ENCODE measurements around the gene HS6ST1. TPM values are rescaled to one million over a fixed set of nuclear protein-coding genes. Genes with fewer than 3 reads are reported as not detected.

The HS6ST1 gene
- total RNA-seq, 1 donor from 2014 or later: 141 TPM

GRCh38 chr2:128289439-128289838 lies 29.2 kb downstream of the HS6ST1 start:
- H3K4me3 Mint-ChIP-seq: no peak overlapping the region
- no peak for DNase-seq (ENCODE audit: low spot score in 2 of 2, unreplicated experiment in 2 of 2)
- TF ChIP-seq, protein P1, sequence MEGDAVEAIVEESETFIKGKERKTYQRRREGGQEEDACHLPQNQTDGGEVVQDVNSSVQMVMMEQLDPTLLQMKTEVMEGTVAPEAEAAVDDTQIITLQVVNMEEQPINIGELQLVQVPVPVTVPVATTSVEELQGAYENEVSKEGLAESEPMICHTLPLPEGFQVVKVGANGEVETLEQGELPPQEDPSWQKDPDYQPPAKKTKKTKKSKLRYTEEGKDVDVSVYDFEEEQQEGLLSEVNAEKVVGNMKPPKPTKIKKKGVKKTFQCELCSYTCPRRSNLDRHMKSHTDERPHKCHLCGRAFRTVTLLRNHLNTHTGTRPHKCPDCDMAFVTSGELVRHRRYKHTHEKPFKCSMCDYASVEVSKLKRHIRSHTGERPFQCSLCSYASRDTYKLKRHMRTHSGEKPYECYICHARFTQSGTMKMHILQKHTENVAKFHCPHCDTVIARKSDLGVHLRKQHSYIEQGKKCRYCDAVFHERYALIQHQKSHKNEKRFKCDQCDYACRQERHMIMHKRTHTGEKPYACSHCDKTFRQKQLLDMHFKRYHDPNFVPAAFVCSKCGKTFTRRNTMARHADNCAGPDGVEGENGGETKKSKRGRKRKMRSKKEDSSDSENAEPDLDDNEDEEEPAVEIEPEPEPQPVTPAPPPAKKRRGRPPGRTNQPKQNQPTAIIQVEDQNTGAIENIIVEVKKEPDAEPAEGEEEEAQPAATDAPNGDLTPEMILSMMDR (IDR thresholded peaks at IDR 0.05; ENCODE audit: unreplicated experiment): no peak
- H3K9me3 Mint-ChIP-seq: peaks cover 4% of the 10 kb centered on the region
- H3K4me1 Mint-ChIP-seq: peaks cover 27% of the 10 kb centered on the region
- no peak overlapping the region for H3K27ac Mint-ChIP-seq
- H3K36me3 Mint-ChIP-seq: peaks cover 8% of the 10 kb centered on the region
- H3K27me3 Mint-ChIP-seq (ENCODE audit: low read depth): no peaks in the 10 kb centered on the region

DNA sequence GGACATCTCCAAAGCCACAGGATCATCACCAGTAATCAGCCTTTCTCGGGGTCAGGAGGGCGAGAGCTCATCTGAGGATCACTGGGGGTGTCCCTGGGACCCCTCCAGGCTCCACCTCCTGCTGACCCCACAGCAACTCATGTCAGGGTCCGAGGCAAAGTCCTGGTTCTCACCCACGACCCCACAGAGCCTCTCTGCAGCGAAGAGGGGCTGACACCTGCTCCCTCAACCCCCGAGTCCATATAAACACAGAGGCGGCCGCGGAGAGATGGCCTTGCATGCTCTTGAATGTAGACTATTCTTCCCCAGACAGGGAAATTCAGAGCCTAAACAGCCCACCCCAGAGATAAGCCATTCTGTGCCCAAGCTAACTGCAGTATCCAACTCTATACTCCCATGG lies 29.9 kb downstream of the HS6ST1 start:
- Mint-ChIP-seq H3K4me3 (no peak overlapping the region), H3K27ac (peak overlapping the region; percentile 51), H3K4me1 (peaks cover 24% of the 10 kb centered on the region), H3K27me3 (ENCODE audit: low read depth) (no peaks in the 10 kb centered on the region), H3K9me3 (peaks cover 4% of the 10 kb centered on the region), H3K36me3 (peaks cover 8% of the 10 kb centered on the region)
- TF ChIP-seq, protein P1 (IDR thresholded peaks at IDR 0.05; ENCODE audit: unreplicated experiment): no peak
- no peak for DNase-seq (ENCODE audit: low spot score in 2 of 2, unreplicated experiment in 2 of 2)

GRCh38 chr2:128287780-128288735 lies 30.6 kb downstream of the HS6ST1 start:
- Mint-ChIP-seq H3K4me3 (no peak overlapping the region), H3K27ac (peak overlapping the region; percentile 51), H3K9me3 (peaks cover 4% of the 10 kb centered on the region), H3K36me3 (peaks cover 8% of the 10 kb centered on the region), H3K4me1 (peaks cover 23% of the 10 kb centered on the region), H3K27me3 (ENCODE audit: low read depth) (no peaks in the 10 kb centered on the region)
- TF ChIP-seq, protein P1 (IDR thresholded peaks at IDR 0.05; ENCODE audit: unreplicated experiment): no peak
- DNase-seq (ENCODE audit: low spot score in 2 of 2, unreplicated experiment in 2 of 2): no peak

- DNase-seq (ENCODE audit: low spot score in 2 of 2, unreplicated experiment in 2 of 2): no peak
- peaks cover 4% of the 10 kb centered on the region for H3K9me3 Mint-ChIP-seq
- H3K4me1 Mint-ChIP-seq: peaks cover 24% of the 10 kb centered on the region
- peak overlapping the region; percentile 21 for H3K27ac Mint-ChIP-seq
- H3K4me3 Mint-ChIP-seq: no peak overlapping the region
- peaks cover 8% of the 10 kb centered on the region for H3K36me3 Mint-ChIP-seq
- no peaks in the 10 kb centered on the region for H3K27me3 Mint-ChIP-seq (ENCODE audit: low read depth)
- TF ChIP-seq, protein P1 (IDR thresholded peaks at IDR 0.05; ENCODE audit: unreplicated experiment): no peak
Measured at GRCh38 chr2:128286905-128287779, 31.5 kb downstream of the HS6ST1 start.

- no peak overlapping the region for H3K4me3 Mint-ChIP-seq
- DNase-seq (ENCODE audit: low spot score in 2 of 2, unreplicated experiment in 2 of 2): no peak
- H3K36me3 Mint-ChIP-seq: peaks cover 10% of the 10 kb centered on the region
- TF ChIP-seq, protein P1 (IDR thresholded peaks at IDR 0.05; ENCODE audit: unreplicated experiment): no peak
- H3K27ac Mint-ChIP-seq: peak overlapping the region; percentile 53
- no peaks in the 10 kb centered on the region for H3K27me3 Mint-ChIP-seq (ENCODE audit: low read depth)
- H3K9me3 Mint-ChIP-seq: peaks cover 4% of the 10 kb centered on the region
- peaks cover 27% of the 10 kb centered on the region for H3K4me1 Mint-ChIP-seq
Measured at GRCh38 chr2:128286011-128286721, 32.5 kb downstream of the HS6ST1 start.

Data from mesothelial cell of epicardium (in vitro differentiated cells).